Measurements from ENCODE around the gene BATF3. TPM values are rescaled to one million over a fixed set of nuclear protein-coding genes. Genes with fewer than 3 reads are reported as not detected.
"Not testable (repeated sequence)": the region's sequence is repeated elsewhere in the genome, so short reads cannot be mapped to it uniquely, and the experiment has no call there.

Gene BATF3
- total RNA-seq, 2 donors from 2014 or later: 0.96 to 3.3 TPM

- peaks cover 0 to 5% of the 10 kb centered on the region in 2 donors for H3K9me3 ChIP-seq
- no peaks in the 10 kb centered on the region for H3K4me1 ChIP-seq
- H3K36me3 ChIP-seq: no peaks in the 10 kb centered on the region
- H3K27ac ChIP-seq: no peak overlapping the region
- no peak for TF ChIP-seq CTCF (IDR thresholded peaks at IDR 0.05)
- H3K27me3 ChIP-seq: no peaks in the 10 kb centered on the region
- DNase-seq (ENCODE audit: low spot score): no peak
- H3K4me3 ChIP-seq: no peak overlapping the region
Measured at GRCh38 chr1:212713465-212714136, 14.0 kb upstream of the BATF3 start.

DNA sequence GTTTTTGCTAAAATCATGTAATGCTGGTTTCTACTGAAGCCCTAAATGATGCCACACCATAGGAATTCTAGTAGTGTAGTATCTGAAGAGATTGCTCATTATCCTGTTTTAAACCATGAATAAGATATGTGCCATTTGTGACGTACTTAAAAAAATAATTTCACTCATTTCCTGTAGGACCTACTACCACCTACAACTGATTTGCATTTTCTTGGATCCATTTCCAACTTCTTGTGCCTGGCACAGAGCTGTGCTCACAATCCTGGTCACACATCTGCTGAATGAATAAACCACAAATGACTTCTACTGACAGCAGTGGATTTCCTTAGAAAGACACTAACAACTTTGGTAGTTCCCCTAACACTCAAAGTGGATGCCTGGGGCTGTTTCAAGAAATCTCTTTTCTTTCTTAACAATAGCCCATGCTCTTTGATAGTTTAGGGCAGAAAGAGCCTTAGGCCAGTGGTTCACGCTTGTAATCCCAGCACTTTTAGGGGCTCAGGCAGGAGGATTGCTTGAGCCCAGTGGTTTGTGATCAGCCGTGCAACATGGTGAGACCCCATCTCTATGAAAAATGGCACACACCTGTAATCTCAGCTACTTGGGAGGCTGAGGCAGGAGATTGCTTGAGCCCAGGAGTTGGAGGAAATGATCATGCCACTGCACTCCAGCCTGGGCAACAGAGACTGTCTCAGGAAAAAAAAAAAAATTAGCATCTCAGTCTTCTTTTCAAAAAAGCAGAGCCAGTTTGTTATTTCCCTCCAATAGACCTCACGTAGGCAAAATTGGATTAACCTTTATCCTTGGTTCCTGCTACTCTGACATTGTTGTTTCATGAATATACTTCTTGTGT, 13.0 kb upstream of the BATF3 start:
- no peak for TF ChIP-seq CTCF (IDR thresholded peaks at IDR 0.05)
- H3K4me1 ChIP-seq: no peaks in the 10 kb centered on the region
- no peaks in the 10 kb centered on the region for H3K36me3 ChIP-seq
- H3K27ac ChIP-seq: no peak overlapping the region
- H3K4me3 ChIP-seq: no peak overlapping the region
- H3K27me3 ChIP-seq: no peaks in the 10 kb centered on the region
- peaks cover 0 to 5% of the 10 kb centered on the region in 2 donors for H3K9me3 ChIP-seq
- no peak for DNase-seq (ENCODE audit: low spot score)

DNA sequence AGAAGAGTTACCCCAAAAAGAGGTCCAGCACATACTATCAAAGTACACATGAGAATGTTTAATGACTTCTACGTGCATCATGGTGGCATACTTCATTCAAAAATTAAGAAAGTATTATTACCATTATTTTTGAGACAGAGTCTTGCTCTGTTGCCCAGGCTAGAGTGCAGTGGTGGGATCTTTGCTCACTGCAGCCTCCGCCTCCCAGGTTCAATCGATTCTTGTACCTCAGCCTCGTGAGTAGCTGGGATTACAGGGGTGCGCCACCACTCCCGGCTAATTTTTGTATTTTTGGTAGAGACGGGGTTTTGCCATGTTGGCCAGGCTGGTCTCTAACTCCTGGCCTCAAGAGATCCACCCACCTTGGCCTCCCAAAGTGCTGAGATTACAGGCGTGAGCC, 12.3 kb upstream of the BATF3 start:
- H3K4me3 ChIP-seq: not testable (repeated sequence)

DNA sequence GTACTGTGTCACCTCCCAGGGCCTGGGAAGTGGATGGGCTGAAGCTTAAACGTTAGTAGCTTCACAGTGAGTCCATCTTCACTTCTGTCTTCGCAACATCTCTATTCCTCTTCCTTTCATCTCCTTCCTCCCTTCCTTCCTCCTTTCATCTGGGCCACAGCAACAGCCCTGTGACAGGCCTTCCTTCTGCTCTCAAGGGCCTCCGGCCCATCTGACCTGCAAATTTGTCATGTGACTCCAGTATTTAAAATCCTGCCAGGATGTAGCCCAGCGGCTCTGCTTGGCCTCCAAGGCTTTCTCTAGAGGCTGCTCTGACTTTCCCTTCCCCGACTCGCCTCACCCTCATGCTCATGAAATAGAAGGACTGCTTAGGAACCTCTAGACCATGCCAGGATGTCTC, 10.9 kb upstream of the BATF3 start:
- H3K36me3 ChIP-seq: no peaks in the 10 kb centered on the region
- H3K9me3 ChIP-seq: peaks cover 0 to 5% of the 10 kb centered on the region in 2 donors
- DNase-seq (ENCODE audit: low spot score): no peak
- no peaks in the 10 kb centered on the region for H3K4me1 ChIP-seq
- no peak for TF ChIP-seq CTCF (IDR thresholded peaks at IDR 0.05)
- H3K27ac ChIP-seq: no peak overlapping the region
- no peak overlapping the region for H3K4me3 ChIP-seq
- no peaks in the 10 kb centered on the region for H3K27me3 ChIP-seq

More for the DNA sequence above, 12.3 kb upstream of the BATF3 start:
- not testable (repeated sequence) for H3K9me3 ChIP-seq; H3K27me3 ChIP-seq; H3K36me3 ChIP-seq; H3K27ac ChIP-seq; DNase-seq (ENCODE audit: low spot score); H3K4me1 ChIP-seq

DNA sequence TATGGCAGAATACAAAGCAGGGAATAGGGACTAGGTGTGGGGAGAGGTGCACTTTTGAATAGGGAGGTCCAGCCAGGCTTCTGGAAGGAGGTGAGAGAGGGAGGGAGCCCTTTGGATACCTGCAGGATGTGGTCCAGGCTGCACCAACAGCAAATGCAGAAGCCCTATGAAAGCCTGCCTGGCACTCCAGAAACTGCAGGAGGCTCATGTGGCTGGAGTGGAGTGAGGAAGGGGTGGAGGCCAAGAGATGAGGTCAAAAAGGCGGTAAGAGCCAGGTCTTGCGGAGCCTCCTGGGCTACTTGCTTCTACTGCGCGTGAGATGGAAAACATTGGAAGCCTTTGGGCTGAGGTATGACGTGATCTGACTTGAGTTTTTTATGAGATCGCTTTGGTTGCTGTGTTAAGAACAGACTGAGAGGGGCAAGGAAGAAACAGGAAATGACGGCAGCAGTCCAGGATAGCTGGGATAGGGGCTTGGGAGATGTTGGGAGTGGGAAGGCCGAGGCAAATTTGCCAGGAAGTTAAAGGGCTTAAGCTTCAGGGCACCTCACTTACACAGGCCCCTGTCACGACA, 4.4 kb upstream of the BATF3 start:
- H3K9me3 ChIP-seq: no peaks in the 10 kb centered on the region
- no peaks in the 10 kb centered on the region for H3K27me3 ChIP-seq
- H3K36me3 ChIP-seq: no peaks in the 10 kb centered on the region
- H3K4me3 ChIP-seq: no peak overlapping the region
- TF ChIP-seq CTCF (IDR thresholded peaks at IDR 0.05): no peak
- no peak for DNase-seq (ENCODE audit: low spot score)
- H3K27ac ChIP-seq: no peak overlapping the region
- peaks cover 0 to 22% of the 10 kb centered on the region in 2 donors for H3K4me1 ChIP-seq

- no peak overlapping the region for H3K4me3 ChIP-seq
- no peak overlapping the region for H3K27ac ChIP-seq
- H3K27me3 ChIP-seq: no peaks in the 10 kb centered on the region
- no peak for TF ChIP-seq CTCF (IDR thresholded peaks at IDR 0.05)
- peaks cover 0 to 31% of the 10 kb centered on the region in 2 donors for H3K4me1 ChIP-seq
- H3K9me3 ChIP-seq: no peaks in the 10 kb centered on the region
- no peak for DNase-seq (ENCODE audit: low spot score)
- no peaks in the 10 kb centered on the region for H3K36me3 ChIP-seq
Measured at GRCh38 chr1:212702672-212703071, 3.0 kb upstream of the BATF3 start.

Measured in right atrium auricular region (tissue), 2 donors.